Activated B cell treated with CpG ODN at 0.5 μM for 24 hours (primary cell): ENCODE results near the gene HSPA4. TPM values are rescaled to one million over a fixed set of nuclear protein-coding genes. Genes with fewer than 3 reads are reported as not detected.

Experiments used
- ATAC-seq: fragments of 200-7000 bp; cut with Tn5 transposase; one replicate; pipeline ENCODE4 v1.10.0; 2021; ENCODE audit warnings: low read depth, mild to moderate bottlenecking, moderate library complexity
- CTCF ChIA-PET: fragments of 350-600 bp; sonication (Branson Sonifier 250); formaldehyde crosslinking; loops from one replicate; lab custom pipeline; 2021; ENCODE audit warnings: antibody characterized with exemption; lab: Charles Lee
- POLR2A ChIA-PET: fragments of 350-600 bp; sonication (Branson Sonifier 250); formaldehyde crosslinking; loops from one replicate; lab custom pipeline; 2021; ENCODE audit warnings: antibody characterized with exemption; lab: Charles Lee
- DNase-seq: peaks from one replicate; pipeline ENCODE4 v3.0.0; 2022
- H3K27ac Mint-ChIP-seq: one replicate; pipeline ENCODE4 v1.8.0; 2020; ENCODE audit warnings: mixed read lengths
- H3K27me3 Mint-ChIP-seq: one replicate; pipeline ENCODE4 v1.8.0; 2021; ENCODE audit warnings: mixed read lengths
- H3K36me3 Mint-ChIP-seq: one replicate; pipeline ENCODE4 v1.8.0; 2021; ENCODE audit warnings: low read depth, mixed read lengths
- H3K4me1 Mint-ChIP-seq: one replicate; pipeline ENCODE4 v1.8.0; 2021; ENCODE audit warnings: mixed read lengths
- H3K4me3 Mint-ChIP-seq: one replicate; pipeline ENCODE4 v1.8.0; 2020; ENCODE audit warnings: mild to moderate bottlenecking, mixed read lengths
- H3K9me3 Mint-ChIP-seq: one replicate; pipeline ENCODE4 v1.8.0; 2020; ENCODE audit warnings: mixed read lengths
- CTCF ChIP-seq: fragments of 200-600 bp; IDR thresholded peaks from one replicate; pipeline ENCODE4 v1.8.0; 2022; ENCODE audit warnings: antibody characterized with exemption, mild to moderate bottlenecking
- intact Hi-C: fragments of 100-400 bp; cut with micrococcal nuclease; formaldehyde crosslinking; loops from one replicate; pipeline ENCODE4 v1.15.1; 2024
- total RNA-seq: library from RNA; stranded (reverse); gene quantifications from 2 replicates; pipeline ENCODE4 v1.2.3, GENCODE V29; 2022

HSPA4 gene
- total RNA-seq, 1 donor from 2014 or later = 152 TPM

DNA sequence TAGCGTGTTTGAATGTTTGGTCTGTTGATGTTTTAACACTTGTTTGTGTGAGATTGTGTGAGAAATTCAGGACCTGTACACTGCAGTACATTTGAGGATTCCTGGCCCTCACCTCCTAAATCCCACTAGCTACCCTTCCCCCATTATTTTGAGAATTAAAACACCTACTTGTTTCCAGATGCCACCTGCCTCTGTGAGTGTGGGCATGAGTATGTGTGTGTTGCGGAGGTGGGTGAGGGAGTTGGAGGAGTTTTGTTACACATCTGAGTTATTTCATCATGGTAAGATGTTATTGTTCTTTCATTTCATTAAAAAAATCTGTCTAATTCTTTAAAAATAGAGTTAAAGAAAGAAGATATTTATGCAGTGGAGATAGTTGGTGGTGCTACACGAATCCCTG lies 36.3 kb downstream of the HSPA4 start:
- H3K4me3 Mint-ChIP-seq = no peak overlapping the region
- no peak for ATAC-seq
- ChIA-PET POLR2A (no interaction called here), CTCF (no interaction called here)
- H3K36me3 Mint-ChIP-seq = peaks cover 86% of the 10 kb centered on the region
- peaks cover 1% of the 10 kb centered on the region for H3K4me1 Mint-ChIP-seq
- no peak overlapping the region for H3K27ac Mint-ChIP-seq
- no peak for DNase-seq
- no peaks in the 10 kb centered on the region for H3K9me3 Mint-ChIP-seq
- no peak for TF ChIP-seq CTCF
- intact Hi-C loops = no loop called here
- no peaks in the 10 kb centered on the region for H3K27me3 Mint-ChIP-seq

GRCh38 chr5:133091034-133091433 lies 39.2 kb downstream of the HSPA4 start:
- POLR2A ChIA-PET = no interaction called here
- no peak overlapping the region for H3K27ac Mint-ChIP-seq
- CTCF ChIA-PET = no interaction called here

DNA sequence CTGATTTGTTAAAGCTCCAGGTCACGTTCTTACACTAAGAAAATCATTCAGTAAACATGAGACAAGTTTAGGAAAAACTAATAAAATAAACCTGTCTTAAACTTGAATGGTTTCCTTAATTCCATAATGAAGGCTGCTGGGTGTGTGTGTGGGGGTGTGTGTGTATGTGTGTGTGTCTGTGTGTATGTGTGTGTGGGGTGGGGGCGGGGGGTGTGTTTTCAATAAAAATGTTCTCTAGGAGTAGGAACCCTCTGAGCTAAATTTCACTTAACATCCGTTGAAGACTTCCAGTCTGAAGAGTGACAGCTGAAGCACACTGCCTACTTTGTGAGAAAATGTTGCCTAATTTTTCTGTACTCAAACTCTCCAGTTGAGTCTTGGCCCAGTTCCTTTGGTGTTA lies 54.5 kb downstream of the HSPA4 start:
- ChIA-PET CTCF (no interaction called here), POLR2A (interaction anchor here (1.0 to 5.1 kb wide), 4 partner anchors 54 to 833 kb away, joined by 3 to 37 read pairs (median 3); partner anchors contain the start of genes AFF4, GDF9, HSPA4 and UQCRQ)
- Mint-ChIP-seq H3K27ac (peak overlapping the region; percentile 87), H3K4me3 (peak overlapping the region; percentile 38), H3K9me3 (no peaks in the 10 kb centered on the region), H3K36me3 (peaks cover 44% of the 10 kb centered on the region), H3K27me3 (no peaks in the 10 kb centered on the region), H3K4me1 (peaks cover 72% of the 10 kb centered on the region)
- DNase-seq = no peak
- ATAC-seq = no peak
- intact Hi-C loops = loop anchor here (1.0 to 10.0 kb wide), 5 partner anchors 143 to 1118 kb away; partner anchors contain the start of genes AFF4, IRF1 and PPP2CA
- TF ChIP-seq CTCF = no peak

More at GRCh38 chr5:133091034-133091433, 39.2 kb downstream of the HSPA4 start:
- Mint-ChIP-seq H3K36me3 (peaks cover 87% of the 10 kb centered on the region), H3K4me1 (peaks cover 1% of the 10 kb centered on the region), H3K4me3 (no peak overlapping the region), H3K9me3 (no peaks in the 10 kb centered on the region), H3K27me3 (no peaks in the 10 kb centered on the region)
- no peak for TF ChIP-seq CTCF
- ATAC-seq (no peak), DNase-seq (no peak)
- intact Hi-C loops = no loop called here

GRCh38 chr5:133106761-133107572 lies 55.2 kb downstream of the HSPA4 start:
- H3K4me3 Mint-ChIP-seq = peak overlapping the region; percentile 59
- peaks cover 37% of the 10 kb centered on the region for H3K36me3 Mint-ChIP-seq
- no peaks in the 10 kb centered on the region for H3K27me3 Mint-ChIP-seq
- intact Hi-C loops = loop anchor here (1.0 to 10.0 kb wide), 5 partner anchors 144 to 1118 kb away; partner anchors contain the start of genes AFF4, IRF1 and PPP2CA
- H3K9me3 Mint-ChIP-seq = no peaks in the 10 kb centered on the region
- H3K27ac Mint-ChIP-seq = peak overlapping the region; percentile 87
- POLR2A ChIA-PET = interaction anchor here (0.5 to 5.1 kb wide), 3 partner anchors 55 to 495 kb away, joined by 4 to 37 read pairs (median 11); partner anchors contain the start of gene HSPA4
- ATAC-seq = no peak
- H3K4me1 Mint-ChIP-seq = peaks cover 74% of the 10 kb centered on the region
- TF ChIP-seq CTCF = no peak
- no peak for DNase-seq
- CTCF ChIA-PET = no interaction called here

- no peak for TF ChIP-seq CTCF
- Mint-ChIP-seq H3K9me3 (no peaks in the 10 kb centered on the region), H3K4me1 (peaks cover 71% of the 10 kb centered on the region), H3K36me3 (peaks cover 22% of the 10 kb centered on the region), H3K27ac (peak overlapping the region; percentile 87), H3K4me3 (peak overlapping the region; percentile 53), H3K27me3 (no peaks in the 10 kb centered on the region)
- ATAC-seq (peak; percentile 37), DNase-seq (no peak)
- POLR2A ChIA-PET = interaction anchor here (0.7 to 1.3 kb wide), 4 partner anchors 56 to 871 kb away, joined by 3 to 13 read pairs (median 3); partner anchors contain the start of gene HSPA4
- intact Hi-C loops = loop anchor here (1.0 to 10.0 kb wide), 5 partner anchors 289 to 1116 kb away; partner anchors contain the start of genes C5orf15, IRF1 and PPP2CA
- CTCF ChIA-PET = interaction anchor here (0.7 to 1.1 kb wide), 4 partner anchors 352 to 931 kb away, joined by 3 to 4 read pairs (median 4); no protein-coding TSS in a partner anchor
These were observed 56.7 kb downstream of the HSPA4 start for GRCh38 chr5:133108481-133108921.
